ENCODE measurements around the gene ISM1. TPM values are rescaled to one million over a fixed set of nuclear protein-coding genes. Genes with fewer than 3 reads are reported as not detected.

Gene ISM1
- total RNA-seq, 1 experiment from 2014 or later, result 0.20 TPM

DNA sequence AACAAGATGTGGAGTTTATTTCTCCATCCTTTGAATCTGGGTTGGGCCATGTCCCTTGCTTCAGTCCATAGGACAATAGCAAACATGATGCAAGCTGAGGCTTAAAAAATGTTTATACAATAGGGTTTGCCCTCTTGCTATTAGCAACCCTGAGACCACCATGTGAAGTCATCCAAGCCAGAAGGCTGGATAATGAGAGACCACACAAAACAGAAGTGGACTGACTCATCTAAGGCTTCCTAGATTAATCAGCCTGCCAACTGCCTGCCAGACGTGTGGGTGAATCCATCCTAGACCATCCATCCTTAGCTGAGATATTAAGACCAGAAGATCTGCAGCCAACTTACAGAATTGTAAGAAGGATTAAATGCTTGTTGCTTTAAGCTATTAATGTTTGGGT is 38.1 kb upstream of the ISM1 start:
- WGBS (ENCODE audit: extremely low coverage, insufficient read length, low lambda C conversion rate), result no CpG with 5 or more reads among the region's 1 CpG

More for the DNA sequence above, 38.1 kb upstream of the ISM1 start:
- Histone ChIP-seq H3K23me2 (ENCODE audit: insufficient read length, low read depth, low read length, poor library complexity, severe bottlenecking) (no peaks in the 10 kb centered on the region), H3K23ac (ENCODE audit: insufficient read length, low read depth, low read length) (no peak overlapping the region), H2BK20ac (ENCODE audit: low read depth, low read length, poor library complexity, severe bottlenecking) (no peak overlapping the region), H3K79me1 (ENCODE audit: insufficient read depth, low read depth, low read length, poor library complexity, severe bottlenecking) (no peaks in the 10 kb centered on the region), H2AK5ac (ENCODE audit: insufficient read length, low read length) (no peak overlapping the region), H3K9ac (ENCODE audit: extremely low read depth, insufficient read length, low read length) (no peak overlapping the region), H2BK120ac (ENCODE audit: low read depth, low read length, poor library complexity, severe bottlenecking) (no peak overlapping the region), H3K4me1 (ENCODE audit: insufficient read depth, low read length) (peaks cover 3% of the 10 kb centered on the region; the same call in 1 of the 2 replicates), H3K27ac (ENCODE audit: insufficient read length, low read depth, low read length) (no peak overlapping the region), H2BK5ac (ENCODE audit: insufficient read length, low read length) (no peak overlapping the region), H3K18ac (ENCODE audit: insufficient read length, low read depth, low read length) (no peak overlapping the region), H3K56ac (ENCODE audit: insufficient read length, low read depth, low read length) (no peak overlapping the region), H4K91ac (ENCODE audit: insufficient read length, low read depth, low read length) (no peak overlapping the region), H2BK15ac (ENCODE audit: low read depth, low read length) (no peak overlapping the region), H3K27me3 (ENCODE audit: insufficient read depth, low read length) (no peaks in the 10 kb centered on the region), H3K79me2 (ENCODE audit: insufficient read depth, low read length) (no peaks in the 10 kb centered on the region), H3T11ph (ENCODE audit: low read length) (no peak overlapping the region), H3K14ac (ENCODE audit: insufficient read depth, low read length) (no peak overlapping the region), H3K4me2 (ENCODE audit: insufficient read depth, insufficient read length, low read length) (no peak overlapping the region), H4K20me1 (ENCODE audit: control insufficient read depth, insufficient read depth, insufficient read length) (no peaks in the 10 kb centered on the region), H3K4ac (ENCODE audit: low read depth, low read length) (no peak overlapping the region), H2BK12ac (ENCODE audit: insufficient read length, low read depth, low read length) (no peak overlapping the region), H3K9me3 (ENCODE audit: control insufficient read depth, low read depth, low read length) (no peaks in the 10 kb centered on the region), H4K5ac (ENCODE audit: insufficient read length, low read depth, low read length) (no peak overlapping the region), H2AFZ (ENCODE audit: low read length) (no peak overlapping the region), H4K8ac (replicated peaks; ENCODE audit: insufficient read length, low read depth, low read length) (no peak overlapping the region)
- TF ChIP-seq, protein P1, sequence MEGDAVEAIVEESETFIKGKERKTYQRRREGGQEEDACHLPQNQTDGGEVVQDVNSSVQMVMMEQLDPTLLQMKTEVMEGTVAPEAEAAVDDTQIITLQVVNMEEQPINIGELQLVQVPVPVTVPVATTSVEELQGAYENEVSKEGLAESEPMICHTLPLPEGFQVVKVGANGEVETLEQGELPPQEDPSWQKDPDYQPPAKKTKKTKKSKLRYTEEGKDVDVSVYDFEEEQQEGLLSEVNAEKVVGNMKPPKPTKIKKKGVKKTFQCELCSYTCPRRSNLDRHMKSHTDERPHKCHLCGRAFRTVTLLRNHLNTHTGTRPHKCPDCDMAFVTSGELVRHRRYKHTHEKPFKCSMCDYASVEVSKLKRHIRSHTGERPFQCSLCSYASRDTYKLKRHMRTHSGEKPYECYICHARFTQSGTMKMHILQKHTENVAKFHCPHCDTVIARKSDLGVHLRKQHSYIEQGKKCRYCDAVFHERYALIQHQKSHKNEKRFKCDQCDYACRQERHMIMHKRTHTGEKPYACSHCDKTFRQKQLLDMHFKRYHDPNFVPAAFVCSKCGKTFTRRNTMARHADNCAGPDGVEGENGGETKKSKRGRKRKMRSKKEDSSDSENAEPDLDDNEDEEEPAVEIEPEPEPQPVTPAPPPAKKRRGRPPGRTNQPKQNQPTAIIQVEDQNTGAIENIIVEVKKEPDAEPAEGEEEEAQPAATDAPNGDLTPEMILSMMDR (conservative IDR thresholded peaks at IDR 0.05), result no peak
- H3K4me1 Mint-ChIP-seq, result peaks cover 22 to 27% of the 10 kb centered on the region in 2 experiments
- peaks cover 5 to 6% of the 10 kb centered on the region in 2 experiments; a peak in 4 of 5 replicates for H3K9me3 Mint-ChIP-seq
- DNase-seq, result no peak
- peaks cover 2 to 12% (median 4%) of the 10 kb centered on the region in 3 experiments; a peak in 4 of 7 replicates for H3K36me3 Mint-ChIP-seq (ENCODE audit: insufficient read depth in 1 of 3, low read depth in 3 of 3)
- H3K27me3 Mint-ChIP-seq (ENCODE audit: low read depth), result no peaks in the 10 kb centered on the region; the same call in 1 of the 2 replicates
- H3K27ac Mint-ChIP-seq, result no peak overlapping the region
- no peak overlapping the region for H3K4me3 Mint-ChIP-seq

Measured in H9 (cell line).